GM18520 (cell line): Measurements from ENCODE around the gene MVB12B.

Experiments
- ATAC-seq: cut with Tn5 transposase; IDR thresholded peaks from one replicate; pipeline ENCODE4 v1.9.1; 2021; ENCODE audit not compliant: unreplicated experiment

MVB12B gene

DNA sequence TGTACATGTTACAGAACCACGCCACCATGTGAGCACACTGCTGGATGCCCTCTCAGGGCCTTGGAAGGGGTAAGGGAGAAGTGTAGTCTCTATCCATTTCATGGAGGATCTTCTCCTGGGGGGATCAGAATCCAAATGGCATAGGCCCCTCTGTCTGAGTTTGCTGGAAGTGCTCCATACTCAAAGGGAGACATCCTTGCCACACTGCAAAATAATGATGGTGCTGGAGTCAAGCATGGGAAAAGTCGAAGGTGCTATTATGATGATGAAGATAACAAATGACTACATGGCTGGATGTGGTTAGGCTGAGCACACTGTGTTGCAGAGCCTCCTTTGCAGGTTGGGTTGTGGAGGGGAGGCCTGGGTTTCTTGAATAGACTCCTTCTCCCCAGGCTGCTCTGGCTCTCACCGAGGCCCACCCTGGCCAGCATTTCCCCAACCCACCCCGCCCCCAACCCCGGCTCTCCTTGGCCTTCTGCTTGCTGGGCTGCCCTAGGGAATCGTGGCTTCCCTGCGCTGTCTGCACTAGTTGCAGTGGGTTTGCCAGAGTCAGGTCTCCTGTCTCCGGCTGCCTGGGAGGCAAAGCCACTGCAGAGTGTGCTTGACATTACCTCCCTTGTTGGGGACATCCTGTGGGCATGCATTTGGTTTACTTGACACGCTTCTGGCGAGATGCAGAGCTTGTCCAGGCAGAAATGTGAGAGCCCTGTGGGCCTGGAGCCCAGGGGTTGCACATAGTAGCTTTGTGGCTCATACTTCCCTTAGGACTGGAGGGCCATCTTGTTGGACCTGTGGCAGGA, 3.0 kb downstream of the MVB12B start:
- no peak for ATAC-seq

DNA sequence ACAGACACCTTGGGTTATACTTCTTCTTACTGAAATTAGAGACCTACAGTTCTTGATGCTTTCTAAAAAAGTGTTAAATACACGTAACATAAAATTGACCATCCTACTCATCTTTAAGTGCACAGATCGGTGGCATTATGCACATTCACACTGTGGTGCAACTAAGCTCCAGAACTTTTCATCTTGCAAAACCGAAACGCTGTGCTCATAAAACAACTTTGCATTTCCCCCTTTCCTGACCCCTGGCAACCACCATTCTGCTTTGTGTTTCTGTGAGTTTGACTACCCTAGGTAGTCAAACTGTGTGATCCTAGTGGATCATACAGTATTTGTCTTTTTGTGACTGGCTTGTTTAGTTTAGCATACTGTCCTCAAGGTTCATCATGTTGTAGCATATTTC, 3.9 kb downstream of the MVB12B start:
- ATAC-seq, result no peak

DNA sequence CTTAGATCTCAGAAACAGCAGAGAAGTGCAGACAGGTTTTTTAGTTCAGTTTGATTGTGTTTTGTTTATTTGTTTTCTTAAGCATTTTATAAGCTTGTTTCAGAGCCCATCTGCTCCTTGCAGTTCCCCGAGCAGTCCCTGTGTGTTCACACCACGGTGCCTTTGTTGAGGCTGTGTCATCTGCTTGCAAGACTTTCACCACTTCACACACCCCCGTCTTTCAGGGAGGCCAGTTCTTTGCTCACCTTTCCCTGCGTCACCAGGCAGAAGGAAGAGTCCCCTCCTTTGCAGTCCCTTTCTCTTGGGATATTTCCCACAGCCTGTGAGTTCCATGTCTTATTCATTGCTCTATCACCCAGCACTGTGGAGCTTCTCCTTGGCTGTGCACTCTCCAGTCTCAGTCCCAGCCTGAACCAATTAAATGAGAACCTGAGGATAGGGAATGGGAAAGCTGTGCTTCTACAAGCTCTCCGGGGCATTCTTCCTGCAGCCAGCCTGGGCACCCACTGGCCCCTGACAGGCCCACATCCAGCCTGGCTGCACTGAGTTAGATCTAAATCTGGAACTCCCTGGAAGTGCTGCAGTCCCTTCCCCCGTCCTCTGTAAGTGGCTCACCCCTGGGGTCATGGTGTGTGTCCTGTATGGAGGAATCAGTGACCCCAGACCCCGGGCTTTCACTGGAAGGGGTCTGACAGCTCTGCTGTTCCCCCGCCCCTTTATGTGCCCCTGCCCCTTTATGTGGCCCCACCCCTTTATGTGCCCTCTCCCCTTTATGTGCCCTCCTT, 5.5 kb downstream of the MVB12B start:
- ATAC-seq, result no peak

DNA sequence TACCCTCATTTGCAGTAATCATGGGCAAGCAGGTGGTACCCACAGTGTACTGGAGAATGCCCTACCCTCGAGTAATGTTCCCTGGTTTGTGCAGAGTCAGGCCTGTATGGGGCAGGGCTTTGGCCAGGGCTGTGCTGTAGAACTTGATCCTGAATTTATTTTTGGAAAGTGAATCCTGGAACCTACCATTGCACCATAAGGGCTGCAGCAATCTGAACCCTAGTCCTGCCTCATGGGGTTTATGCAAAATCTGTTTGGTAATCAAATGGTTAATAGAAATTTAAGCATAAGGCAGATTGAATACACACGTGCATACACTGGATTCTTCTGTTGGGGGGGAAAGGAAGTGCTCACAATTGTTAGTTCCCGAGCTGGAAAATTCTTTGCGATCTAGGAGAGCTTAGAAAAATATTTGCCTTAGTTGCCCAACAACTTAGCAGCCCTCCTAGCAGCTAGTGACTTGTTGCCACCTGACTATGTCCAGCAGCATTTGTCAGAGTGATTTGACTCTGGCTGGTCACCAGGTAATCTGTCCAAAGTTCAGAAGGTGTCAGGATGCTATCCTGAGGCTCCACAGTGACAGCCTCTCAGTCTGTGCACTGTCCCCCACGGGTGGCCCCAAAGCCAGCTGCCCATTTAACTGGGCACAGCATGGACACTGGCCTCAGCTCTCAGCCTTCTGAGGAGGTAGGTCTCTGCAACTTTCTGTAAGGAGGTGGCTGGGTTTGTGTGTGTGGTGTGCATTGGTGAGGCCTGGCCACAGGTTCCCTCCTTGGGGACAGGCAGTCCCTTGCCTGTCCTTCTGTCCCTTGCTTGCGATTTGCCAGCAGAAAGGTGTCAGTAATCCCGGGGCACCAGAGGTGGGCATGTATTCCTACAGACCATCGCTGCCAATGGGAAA, 8.3 kb downstream of the MVB12B start:
- ATAC-seq, result no peak

DNA sequence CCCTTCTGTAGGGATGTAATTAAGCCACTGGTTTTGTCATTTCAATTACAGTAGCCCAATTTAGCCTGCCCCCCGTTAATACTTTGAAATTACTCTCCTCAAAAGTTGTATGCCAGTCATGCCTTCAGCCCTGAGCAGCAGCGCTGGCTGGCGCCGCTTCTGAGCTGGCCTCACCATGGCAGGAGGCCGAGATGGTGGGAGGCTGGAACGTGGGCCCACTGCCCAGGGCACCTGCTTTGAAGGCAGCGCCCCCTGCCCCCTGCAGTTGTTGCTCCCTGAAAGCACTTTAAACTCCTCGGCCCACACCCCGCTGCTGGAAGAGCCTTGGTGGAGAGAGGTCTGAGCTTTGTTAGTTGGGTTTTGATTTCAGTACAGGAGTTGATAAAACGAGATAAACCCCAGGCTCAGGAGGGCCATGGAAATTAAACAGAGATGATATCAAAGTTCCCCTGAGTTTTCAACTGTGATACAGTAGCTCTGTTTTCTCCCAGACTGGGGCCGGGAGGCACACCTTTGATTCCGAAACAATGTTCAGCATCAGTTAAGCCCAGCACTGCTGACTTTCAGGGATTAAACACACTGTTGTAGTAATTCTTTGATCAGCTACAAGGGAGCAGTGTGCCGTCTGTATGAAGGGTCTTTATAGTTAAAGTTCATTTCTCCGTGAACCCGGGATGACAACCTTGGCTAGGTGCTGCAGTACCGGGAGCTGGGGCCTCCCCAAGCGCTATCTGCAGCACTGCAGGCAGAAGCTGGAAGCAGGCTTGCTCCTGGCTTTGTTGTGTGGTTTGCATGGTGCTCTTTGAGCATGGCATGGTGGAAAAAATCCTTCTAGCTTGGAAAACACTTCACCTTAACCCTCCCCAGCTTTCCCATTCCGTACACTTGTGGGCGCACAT, 9.5 kb downstream of the MVB12B start:
- ATAC-seq, result no peak

DNA sequence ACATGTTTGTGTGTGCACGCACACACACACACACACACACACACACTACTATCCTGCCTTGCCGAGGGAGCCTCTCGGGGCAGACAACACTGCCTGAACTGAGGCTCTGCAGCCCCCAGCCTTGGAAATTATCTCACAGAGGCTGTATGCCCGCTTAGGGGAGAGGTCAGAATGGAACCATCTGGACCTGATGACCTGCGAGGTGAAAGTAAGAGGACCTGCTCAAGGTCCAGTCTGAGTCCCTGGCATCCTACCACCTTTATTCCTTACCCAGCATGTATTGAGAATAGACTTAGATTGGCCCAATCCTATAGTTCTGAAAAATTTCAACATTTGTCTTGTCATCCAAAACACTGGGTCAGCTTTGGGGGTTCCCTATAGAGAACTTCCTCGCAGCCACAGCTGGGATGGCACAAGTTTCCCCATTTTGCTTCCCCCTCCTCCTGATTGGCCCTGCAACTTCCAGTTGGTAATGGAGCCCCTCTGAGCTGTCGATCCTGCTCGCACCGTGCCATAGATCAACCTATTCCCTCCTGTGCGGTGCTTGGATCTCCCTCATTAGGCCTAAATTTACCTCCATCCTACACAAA, 10.2 kb downstream of the MVB12B start:
- ATAC-seq, result no peak

DNA sequence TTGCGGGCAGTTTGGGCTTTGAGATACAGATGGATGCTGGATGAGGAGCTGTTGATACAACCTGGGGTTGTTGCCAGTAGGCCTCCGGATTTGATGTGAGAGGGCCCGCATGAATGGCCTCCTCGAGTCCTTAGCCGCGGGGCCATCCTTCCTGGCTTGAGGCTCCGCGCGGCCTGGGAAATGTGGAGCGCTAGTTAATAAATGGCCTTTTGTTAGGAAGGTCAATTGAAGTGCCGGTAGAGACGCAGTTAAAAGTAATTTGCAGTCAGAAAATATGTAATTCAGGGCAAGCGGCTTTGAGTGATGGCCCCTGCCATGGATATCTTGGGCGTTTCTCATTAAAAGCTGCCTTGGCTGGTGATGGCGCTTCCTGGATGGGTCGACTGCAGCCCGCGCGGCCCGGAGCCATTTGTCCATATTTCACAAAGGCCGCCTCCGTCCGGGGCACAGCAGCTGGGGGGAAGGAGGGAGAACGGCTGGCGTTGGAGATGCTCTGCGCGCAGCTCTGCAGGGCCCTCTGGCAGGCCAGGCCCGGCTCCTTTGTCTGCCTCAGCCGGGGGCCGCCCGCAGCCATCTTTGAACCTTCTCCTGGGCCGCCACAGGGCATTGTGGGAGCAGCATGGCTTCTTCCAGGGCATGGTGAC, 11.2 kb downstream of the MVB12B start:
- no peak for ATAC-seq

DNA sequence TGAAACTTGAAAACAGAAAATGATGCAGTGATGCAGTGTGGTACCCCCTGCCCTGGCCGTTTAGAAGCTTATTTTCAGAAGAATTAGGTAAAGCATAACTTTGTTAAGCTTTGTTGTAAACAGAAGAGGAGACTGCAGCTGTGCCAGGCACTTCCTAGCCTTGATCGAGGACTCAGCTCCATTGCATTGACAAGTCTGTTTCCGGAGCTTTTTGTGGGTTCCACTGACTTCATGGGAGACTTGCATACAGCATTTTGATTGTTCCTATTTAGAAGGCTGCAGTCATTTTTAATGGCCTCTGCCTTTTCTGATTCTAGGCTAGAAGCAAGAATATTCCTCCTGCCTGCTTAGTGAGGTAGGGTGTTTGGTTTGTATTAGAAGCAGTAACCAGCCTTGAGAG, 12.3 kb downstream of the MVB12B start:
- ATAC-seq, result no peak

DNA sequence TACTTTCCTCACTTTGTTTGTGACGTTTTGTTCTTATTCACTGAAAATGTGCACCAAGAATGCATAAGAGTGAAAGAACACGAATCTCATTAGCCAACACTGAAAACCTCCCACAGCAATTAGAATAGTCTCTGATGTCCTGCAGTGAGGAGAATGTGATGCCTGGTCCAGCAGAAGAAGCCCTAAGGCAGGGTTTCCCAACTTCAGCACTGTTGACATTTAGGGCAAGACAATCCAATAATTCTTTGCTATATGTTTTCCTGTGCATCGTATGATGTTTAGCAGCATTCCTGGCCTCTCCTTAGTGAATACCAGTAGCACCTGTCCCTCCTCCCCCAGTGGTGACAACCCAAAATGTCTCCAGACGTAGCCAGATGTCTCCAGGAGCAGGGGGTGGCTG, 14.8 kb downstream of the MVB12B start:
- ATAC-seq, result no peak

DNA sequence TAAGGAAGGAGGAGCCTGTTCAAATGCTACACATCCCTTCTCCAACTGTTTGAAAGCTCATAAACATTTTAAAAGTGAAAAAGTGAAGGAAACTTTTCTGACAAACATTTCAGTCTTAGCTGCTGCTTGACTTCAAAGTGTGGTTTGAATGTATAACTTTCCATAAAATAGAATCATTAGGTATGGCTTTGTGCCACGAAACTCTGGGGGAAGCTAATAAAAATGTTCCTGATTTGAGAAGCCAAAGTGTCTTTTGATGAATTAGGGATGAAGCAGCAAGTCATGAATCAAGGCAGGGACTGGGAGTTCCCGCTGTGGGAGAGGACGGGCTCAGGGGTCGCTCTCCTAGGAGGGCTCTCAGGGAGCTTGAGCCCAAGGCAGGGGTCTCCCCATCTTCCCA, 15.3 kb downstream of the MVB12B start:
- no peak for ATAC-seq

DNA sequence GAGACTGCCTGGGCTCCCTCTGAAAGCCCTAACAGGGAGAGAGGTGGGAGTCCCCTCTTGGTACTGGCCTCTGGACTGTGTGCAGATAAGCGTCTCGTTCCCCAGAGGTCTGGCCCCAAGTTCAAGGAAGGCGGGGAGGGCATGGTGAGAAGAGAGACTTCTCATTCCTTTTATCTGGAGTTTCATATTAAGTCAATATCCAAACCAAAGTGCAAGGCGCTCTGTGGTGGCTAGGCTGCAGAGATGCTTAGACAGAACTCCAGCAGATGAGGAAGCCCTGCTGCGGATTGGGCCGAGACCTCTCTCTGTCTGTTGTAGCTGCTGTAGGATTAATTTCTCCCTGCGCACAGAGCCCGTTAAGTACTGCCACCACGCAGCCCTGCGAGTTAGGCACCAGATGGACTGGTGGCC, 16.0 kb downstream of the MVB12B start:
- no peak for ATAC-seq

DNA sequence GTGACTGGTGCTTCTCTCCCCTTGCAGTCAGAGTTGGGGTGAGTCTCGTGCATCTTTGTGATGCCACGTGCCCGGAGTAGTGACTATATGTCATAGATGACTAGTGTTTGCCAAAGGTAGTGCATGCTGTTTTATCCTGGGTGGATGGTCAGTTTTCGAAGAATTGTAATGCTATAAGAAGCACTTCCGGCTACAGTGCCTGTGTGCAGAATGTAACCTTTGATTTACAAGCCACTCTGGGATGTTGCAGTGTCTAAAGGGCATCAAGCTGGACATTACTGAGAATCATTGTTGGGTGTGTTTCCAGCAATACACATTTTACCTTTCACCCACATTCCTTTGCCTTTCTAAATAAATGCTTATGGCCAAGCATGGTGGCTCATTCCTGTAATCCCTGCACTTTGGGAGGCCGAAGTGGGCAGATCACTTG, 16.7 kb downstream of the MVB12B start:
- no peak for ATAC-seq

DNA sequence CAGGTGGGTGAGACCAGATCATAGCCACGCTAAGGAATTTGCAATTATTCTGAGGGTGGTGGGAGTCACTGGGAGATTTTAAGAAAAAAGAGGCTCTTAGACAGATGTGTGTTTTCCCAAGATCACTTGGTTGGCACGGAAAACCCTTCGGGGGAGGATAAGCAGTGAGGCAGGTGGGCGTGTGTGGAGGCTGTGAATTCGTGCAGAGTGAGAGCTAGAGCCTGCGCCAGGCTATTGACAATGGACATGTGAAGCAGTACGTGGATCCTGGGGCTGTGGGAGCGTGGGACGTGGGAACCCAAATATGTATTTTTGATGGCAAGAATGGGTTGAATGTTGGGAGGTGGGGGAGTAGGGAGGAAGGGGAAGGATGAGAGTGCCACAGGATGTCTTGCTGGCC, 19.4 kb downstream of the MVB12B start:
- ATAC-seq, result no peak

DNA sequence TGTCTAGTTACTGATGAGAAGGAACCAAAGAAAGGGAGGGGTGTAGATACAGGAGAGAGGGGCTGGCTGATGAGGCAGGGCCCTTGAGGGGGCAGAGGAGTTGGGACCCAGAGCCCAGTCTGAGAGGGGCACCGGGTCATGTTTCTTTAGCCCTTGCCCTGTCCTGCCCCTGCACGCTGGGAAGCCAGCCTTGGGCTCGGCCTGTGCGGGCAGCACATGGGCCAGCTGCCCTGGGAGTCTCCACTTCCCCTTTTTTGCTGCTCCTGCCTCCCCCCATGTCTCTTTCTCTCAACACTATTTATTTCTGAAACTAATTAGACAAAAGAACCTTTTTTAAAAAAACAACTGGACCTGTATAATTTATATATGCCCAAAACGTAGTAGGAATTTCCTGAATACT, 20.5 kb downstream of the MVB12B start:
- ATAC-seq, result no peak

DNA sequence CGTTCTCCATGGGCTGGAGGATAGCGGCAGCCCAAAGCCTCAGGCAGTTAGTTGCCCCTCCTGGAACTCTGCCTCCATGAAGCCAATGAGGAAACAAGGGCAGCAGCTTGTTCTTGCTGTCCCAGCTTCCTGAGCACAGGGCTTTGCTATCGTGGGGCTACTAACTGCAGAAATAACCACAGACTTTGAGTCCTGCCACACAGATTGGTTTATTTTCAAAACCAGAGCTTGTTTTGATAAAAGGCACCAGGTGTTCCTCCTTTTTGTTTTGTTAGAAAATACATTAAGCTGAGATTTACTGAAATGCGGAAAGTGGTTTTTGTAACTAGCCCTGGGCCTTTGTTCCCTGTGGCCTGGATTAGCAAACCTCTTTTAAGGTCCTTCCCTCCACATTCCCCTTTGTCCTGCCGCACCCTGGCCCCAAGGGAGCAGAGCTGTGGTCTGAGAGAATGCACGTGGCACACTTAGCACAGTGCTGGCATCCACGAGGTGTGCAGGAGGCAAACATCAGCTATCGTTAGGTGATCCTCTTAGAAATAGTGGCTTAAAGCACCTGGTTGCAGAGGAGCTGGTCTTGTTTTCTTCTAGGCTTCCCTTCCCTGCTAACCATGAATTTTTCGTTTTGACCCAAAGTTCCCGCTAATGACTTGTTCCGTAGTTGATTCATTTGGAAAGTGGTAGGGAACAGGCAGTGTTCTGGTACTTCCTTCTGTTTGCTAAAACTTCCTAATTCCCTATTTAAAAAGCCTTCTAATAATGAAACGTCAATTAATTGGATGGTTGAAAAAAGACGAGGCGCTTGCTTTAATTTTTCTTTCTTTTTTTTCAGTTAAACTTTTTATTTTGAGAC, 21.5 kb downstream of the MVB12B start:
- ATAC-seq, result no peak

DNA sequence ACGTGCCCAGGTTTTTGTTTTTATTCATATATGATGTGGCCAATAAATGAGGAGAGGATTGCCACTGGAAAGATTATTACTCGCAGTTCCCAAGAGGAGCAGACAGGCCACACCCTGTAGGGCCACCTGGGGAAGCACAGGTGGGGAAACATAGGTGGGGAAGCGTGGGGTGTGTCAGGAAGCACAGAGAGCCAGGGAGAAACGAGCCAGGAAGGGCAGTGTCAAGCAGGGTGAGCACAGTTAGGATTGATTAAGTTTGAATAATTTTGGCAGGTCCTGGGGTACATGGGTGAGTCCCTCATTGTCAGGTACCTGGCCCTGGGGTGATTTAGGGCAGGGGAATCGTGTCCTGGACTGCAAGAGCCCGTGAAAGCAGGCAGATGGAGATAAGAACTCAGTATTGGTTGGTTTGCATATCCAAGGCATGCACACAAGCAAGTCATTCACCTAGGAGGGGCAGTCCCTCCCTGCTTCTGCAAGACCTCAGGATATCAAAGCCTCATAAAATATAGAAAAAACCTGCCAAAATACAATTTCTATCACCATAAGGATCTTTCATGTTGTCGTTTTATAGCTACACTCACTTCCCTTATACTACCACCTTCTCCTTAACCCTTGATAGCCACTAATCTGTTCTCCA, 22.4 kb downstream of the MVB12B start:
- no peak for ATAC-seq

DNA sequence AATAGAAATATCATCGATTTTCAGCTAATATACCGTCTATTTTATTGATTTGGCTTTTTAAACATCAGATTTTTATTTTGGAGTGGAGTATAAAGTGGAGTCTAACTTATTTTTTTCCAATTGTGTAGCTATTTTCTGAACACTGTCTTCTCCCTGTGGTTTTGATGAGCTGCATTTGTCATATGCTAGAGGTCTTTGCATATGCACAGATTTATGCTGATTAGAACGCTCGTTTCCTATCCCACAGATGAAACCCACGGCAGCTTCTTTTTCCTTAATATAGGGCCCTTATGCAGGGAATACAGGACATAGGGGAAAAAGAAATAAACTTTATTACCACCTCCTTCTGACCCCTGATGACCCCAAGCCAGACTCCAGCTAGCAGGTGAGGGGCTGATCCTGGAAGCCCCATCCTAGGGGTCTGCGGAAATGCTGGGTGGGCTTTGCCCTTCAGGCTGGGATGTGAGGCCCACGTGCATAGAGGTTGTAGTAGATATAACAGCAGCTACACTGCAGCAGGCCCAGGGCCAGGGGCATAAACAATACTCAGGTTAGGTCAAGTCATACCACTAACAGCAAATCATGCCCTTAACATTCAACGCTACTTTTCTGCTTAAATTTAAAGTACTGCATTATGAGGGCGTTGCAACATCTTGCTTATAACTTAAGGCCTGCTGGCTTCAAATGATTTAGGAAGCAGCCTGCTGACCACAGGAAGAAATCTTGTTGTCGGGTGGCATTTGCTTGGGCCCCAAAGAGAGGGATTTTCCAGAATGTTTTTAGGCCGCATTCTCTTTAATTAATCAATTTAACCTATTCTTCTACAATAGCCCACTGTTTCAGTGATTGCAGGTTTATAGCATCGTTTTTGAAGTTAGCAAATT, 28.5 kb downstream of the MVB12B start:
- ATAC-seq, result no peak
